Measurements from ENCODE around the gene HMX3. TPM values are rescaled to one million over a fixed set of nuclear protein-coding genes. Genes with fewer than 3 reads are reported as not detected.

The HMX3 gene
- total RNA-seq, 2 experiments from 2014 or later = 0.34 TPM; not detected in 1

DNA sequence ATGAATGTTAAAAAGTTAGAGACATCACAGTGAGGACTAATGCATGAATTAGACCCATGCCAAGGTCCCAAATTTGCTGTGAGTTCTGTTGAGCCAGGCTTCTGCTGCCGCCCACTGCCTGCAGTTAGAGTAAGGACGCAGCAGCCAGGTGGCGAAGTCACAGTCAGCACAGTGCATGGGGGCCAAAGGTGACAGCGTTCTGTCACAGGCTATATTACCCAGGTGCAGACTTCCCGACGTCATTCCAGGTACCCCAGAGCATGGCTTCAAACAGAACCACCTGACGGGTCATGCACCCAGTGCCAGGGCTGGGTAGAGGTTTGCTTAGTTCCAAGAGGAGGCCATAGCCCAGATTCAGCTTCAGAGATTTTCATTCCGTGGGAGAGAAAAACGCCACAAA, 33.9 kb upstream of the HMX3 start:
- Mint-ChIP-seq H3K4me1 (ENCODE audit: low read depth) (no peaks in the 10 kb centered on the region), H3K36me3 (ENCODE audit: low read depth) (no peaks in the 10 kb centered on the region), H3K27ac (no peak overlapping the region), H3K27me3 (peaks cover 21% of the 10 kb centered on the region), H3K9me3 (no peaks in the 10 kb centered on the region), H3K4me3 (no peak overlapping the region)
- Histone ChIP-seq H3K4me1 (ENCODE audit: insufficient read depth, low read length) (no peaks in the 10 kb centered on the region), H3K4me3 (ENCODE audit: low read length) (no peak overlapping the region), H3K9me3 (ENCODE audit: control insufficient read depth in 1 of 2, insufficient read depth in 1 of 2, low read length in 2 of 2) (no peaks in the 10 kb centered on the region), H3K36me3 (ENCODE audit: insufficient read depth, low read length) (no peaks in the 10 kb centered on the region), H3K27me3 (ENCODE audit: control insufficient read depth in 1 of 2, insufficient read depth in 2 of 2, low read length in 2 of 2) (peaks cover 0 to 6% of the 10 kb centered on the region in 2 experiments), H3K27ac (ENCODE audit: low read depth in 1 of 2, low read length in 2 of 2) (no peak overlapping the region)
- TF ChIP-seq, protein P1, sequence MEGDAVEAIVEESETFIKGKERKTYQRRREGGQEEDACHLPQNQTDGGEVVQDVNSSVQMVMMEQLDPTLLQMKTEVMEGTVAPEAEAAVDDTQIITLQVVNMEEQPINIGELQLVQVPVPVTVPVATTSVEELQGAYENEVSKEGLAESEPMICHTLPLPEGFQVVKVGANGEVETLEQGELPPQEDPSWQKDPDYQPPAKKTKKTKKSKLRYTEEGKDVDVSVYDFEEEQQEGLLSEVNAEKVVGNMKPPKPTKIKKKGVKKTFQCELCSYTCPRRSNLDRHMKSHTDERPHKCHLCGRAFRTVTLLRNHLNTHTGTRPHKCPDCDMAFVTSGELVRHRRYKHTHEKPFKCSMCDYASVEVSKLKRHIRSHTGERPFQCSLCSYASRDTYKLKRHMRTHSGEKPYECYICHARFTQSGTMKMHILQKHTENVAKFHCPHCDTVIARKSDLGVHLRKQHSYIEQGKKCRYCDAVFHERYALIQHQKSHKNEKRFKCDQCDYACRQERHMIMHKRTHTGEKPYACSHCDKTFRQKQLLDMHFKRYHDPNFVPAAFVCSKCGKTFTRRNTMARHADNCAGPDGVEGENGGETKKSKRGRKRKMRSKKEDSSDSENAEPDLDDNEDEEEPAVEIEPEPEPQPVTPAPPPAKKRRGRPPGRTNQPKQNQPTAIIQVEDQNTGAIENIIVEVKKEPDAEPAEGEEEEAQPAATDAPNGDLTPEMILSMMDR (IDR thresholded peaks at IDR 0.05) = no peak
- ChIA-PET CTCF (interaction anchor here (1.0 kb wide), 1 partner anchor 11 kb away, joined by 4 read pairs; no protein-coding TSS in a partner anchor), POLR2A (no interaction called here)
- intact Hi-C loops (cut with DNase I, micrococcal nuclease) = no loop called here
- DNase-seq (no peak), ATAC-seq (ENCODE audit: poor library complexity) (no peak)

DNA sequence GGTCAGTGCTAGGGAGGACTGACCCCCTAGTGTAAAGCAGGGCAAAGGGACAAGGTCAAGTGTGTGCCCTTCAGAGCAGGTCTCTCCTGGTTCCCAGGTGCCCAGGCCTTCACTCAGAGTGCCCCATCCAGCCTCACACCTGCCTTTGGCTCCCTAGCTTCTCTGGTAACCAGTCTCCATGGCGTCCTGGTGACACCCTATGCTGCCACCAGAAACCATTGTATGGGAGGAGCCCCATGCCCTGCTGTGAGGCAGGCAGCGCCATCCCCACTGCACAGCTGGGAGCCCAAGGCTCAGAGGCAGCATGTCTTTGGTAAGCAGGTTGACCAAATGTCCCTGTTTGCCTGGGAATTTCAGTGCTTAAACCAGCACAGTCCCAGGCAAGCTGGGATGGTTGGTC, 33.1 kb upstream of the HMX3 start:
- DNase-seq = no peak
- Mint-ChIP-seq H3K27ac (no peak overlapping the region), H3K9me3 (no peaks in the 10 kb centered on the region), H3K36me3 (ENCODE audit: low read depth) (no peaks in the 10 kb centered on the region), H3K4me1 (ENCODE audit: low read depth) (no peaks in the 10 kb centered on the region), H3K27me3 (peaks cover 25% of the 10 kb centered on the region), H3K4me3 (no peak overlapping the region)
- peaks cover 0 to 8% of the 10 kb centered on the region in 2 experiments for H3K27me3 ChIP-seq (ENCODE audit: control insufficient read depth in 1 of 2, insufficient read depth in 2 of 2, low read length in 2 of 2)
- TF ChIP-seq, protein P1 (IDR thresholded peaks at IDR 0.05) = no peak
- intact Hi-C loops (cut with DNase I, micrococcal nuclease) = no loop called here
- H3K9me3 ChIP-seq (ENCODE audit: control insufficient read depth in 1 of 2, insufficient read depth in 1 of 2, low read length in 2 of 2) = no peaks in the 10 kb centered on the region
- ATAC-seq (ENCODE audit: poor library complexity) = no peak
- no peaks in the 10 kb centered on the region for H3K4me1 ChIP-seq (ENCODE audit: insufficient read depth, low read length)
- H3K36me3 ChIP-seq (ENCODE audit: insufficient read depth, low read length) = no peaks in the 10 kb centered on the region
- ChIA-PET CTCF (interaction anchor here (0.7 to 1.0 kb wide), 2 partner anchors 12 to 156 kb away, joined by 4 read pairs; no protein-coding TSS in a partner anchor), POLR2A (no interaction called here)
- H3K27ac ChIP-seq (ENCODE audit: low read depth in 1 of 2, low read length in 2 of 2) = no peak overlapping the region
- H3K4me3 ChIP-seq (ENCODE audit: low read length) = no peak overlapping the region

DNA sequence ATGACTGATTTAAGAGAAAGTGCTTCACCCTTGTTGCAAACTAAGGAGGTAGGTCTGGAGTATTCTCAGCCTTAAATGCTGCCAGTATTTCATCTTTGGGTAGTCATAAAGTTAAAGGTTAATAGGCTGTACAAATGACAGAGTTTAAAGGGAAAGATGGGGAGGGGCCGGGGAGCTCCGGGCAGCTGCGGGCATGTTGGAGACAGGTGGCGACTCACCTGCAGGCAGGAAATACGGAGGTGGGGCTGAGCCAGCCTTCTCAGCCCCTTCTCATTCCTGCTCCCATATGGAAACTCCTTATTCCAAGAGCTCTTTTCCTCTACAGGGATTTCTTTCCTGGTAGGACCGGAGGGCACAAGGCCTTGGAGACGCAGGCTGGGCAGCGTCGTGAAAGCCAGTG, 31.8 kb upstream of the HMX3 start:
- no peak overlapping the region for H3K4me3 ChIP-seq (ENCODE audit: low read length)
- Mint-ChIP-seq H3K27me3 (peaks cover 34% of the 10 kb centered on the region), H3K27ac (no peak overlapping the region), H3K36me3 (ENCODE audit: low read depth) (no peaks in the 10 kb centered on the region), H3K9me3 (no peaks in the 10 kb centered on the region), H3K4me1 (ENCODE audit: low read depth) (no peaks in the 10 kb centered on the region), H3K4me3 (no peak overlapping the region)
- peaks cover 0 to 8% of the 10 kb centered on the region in 2 experiments for H3K27me3 ChIP-seq (ENCODE audit: control insufficient read depth in 1 of 2, insufficient read depth in 2 of 2, low read length in 2 of 2)
- TF ChIP-seq, protein P1 (IDR thresholded peaks at IDR 0.05) = no peak
- CTCF ChIA-PET = no interaction called here
- POLR2A ChIA-PET = no interaction called here
- no peaks in the 10 kb centered on the region for H3K4me1 ChIP-seq (ENCODE audit: insufficient read depth, low read length)
- no peaks in the 10 kb centered on the region for H3K36me3 ChIP-seq (ENCODE audit: insufficient read depth, low read length)
- intact Hi-C loops (cut with DNase I, micrococcal nuclease) = no loop called here
- no peaks in the 10 kb centered on the region for H3K9me3 ChIP-seq (ENCODE audit: control insufficient read depth in 1 of 2, insufficient read depth in 1 of 2, low read length in 2 of 2)
- H3K27ac ChIP-seq (ENCODE audit: low read depth in 1 of 2, low read length in 2 of 2) = no peak overlapping the region
- DNase-seq = no peak
- ATAC-seq (ENCODE audit: poor library complexity) = no peak
